Measurements from ENCODE around the gene YBX1.

Gene YBX1

DNA sequence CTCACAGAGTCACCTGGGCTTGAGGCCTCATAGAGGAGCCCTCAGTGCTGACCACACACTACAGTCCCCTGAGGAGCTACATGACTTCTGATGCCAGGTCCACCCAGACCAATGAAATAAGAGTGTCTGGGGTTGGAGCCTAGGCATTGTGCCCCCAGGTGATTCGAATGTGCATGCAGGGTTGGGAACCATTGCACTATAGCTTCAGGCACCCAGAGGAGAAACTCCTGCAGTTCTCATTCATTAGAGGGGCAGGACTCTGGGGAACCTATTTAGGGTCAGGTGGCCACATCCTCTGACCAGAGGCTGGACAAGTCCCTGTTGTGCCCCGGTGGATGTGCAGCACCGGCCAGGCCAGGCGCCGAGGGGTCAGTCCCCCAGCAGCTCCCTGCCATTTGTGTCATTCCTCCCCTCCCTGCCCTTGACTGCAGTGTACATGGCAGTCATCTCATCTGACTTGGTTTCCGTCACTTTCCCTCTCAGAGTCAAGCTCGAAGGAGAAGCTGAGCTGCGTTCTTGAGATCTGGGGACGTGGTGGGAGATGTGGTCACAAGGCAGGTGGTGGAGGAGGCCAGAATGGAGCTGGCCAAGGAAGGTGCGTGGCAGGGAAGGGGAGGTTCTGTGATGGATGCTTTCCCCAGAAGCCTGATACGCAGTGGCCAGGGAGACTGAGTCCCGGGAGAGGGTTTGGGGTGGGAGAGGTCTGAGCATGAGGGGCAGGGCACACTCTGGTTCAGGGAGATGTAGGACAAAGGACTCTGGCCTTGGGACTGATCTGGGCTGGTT is 51.4 kb downstream of the YBX1 start:
- Histone ChIP-seq H3K4me3 (ENCODE audit: insufficient read depth, low read depth, low read length, poor library complexity, severe bottlenecking) (no peak overlapping the region), H3K27me3 (replicated peaks; ENCODE audit: control insufficient read depth, insufficient read depth, low read length, poor library complexity, severe bottlenecking) (no peaks in the 10 kb centered on the region), H3K9me3 (ENCODE audit: control insufficient read depth, low read length) (no peaks in the 10 kb centered on the region), H3K36me3 (ENCODE audit: control insufficient read depth, insufficient read depth, low read length) (no peaks in the 10 kb centered on the region), H3K27ac (ENCODE audit: insufficient read depth, low read length, poor library complexity, severe bottlenecking) (no peak overlapping the region), H3K4me1 (ENCODE audit: control insufficient read depth, insufficient read depth, low read length, poor library complexity, severe bottlenecking) (no peaks in the 10 kb centered on the region)
- DNase-seq, result no peak

GRCh38 chr1:42734201-42735035 is 52.2 kb downstream of the YBX1 start:
- no peak overlapping the region for H3K4me3 ChIP-seq (ENCODE audit: insufficient read depth, low read depth, low read length, poor library complexity, severe bottlenecking)

GRCh38 chr1:42735056-42735455 is 52.8 kb downstream of the YBX1 start:
- no peaks in the 10 kb centered on the region for H3K36me3 ChIP-seq (ENCODE audit: control insufficient read depth, insufficient read depth, low read length)
- H3K27ac ChIP-seq (ENCODE audit: insufficient read depth, low read length, poor library complexity, severe bottlenecking), result no peak overlapping the region
- H3K4me1 ChIP-seq (ENCODE audit: control insufficient read depth, insufficient read depth, low read length, poor library complexity, severe bottlenecking), result no peaks in the 10 kb centered on the region
- no peak for DNase-seq
- no peaks in the 10 kb centered on the region for H3K27me3 ChIP-seq (replicated peaks; ENCODE audit: control insufficient read depth, insufficient read depth, low read length, poor library complexity, severe bottlenecking)
- no peak overlapping the region for H3K4me3 ChIP-seq (ENCODE audit: insufficient read depth, low read depth, low read length, poor library complexity, severe bottlenecking)
- no peaks in the 10 kb centered on the region for H3K9me3 ChIP-seq (ENCODE audit: control insufficient read depth, low read length)

More at GRCh38 chr1:42734201-42735035, 52.2 kb downstream of the YBX1 start:
- Histone ChIP-seq H3K36me3 (ENCODE audit: control insufficient read depth, insufficient read depth, low read length) (no peaks in the 10 kb centered on the region), H3K9me3 (ENCODE audit: control insufficient read depth, low read length) (no peaks in the 10 kb centered on the region), H3K4me1 (ENCODE audit: control insufficient read depth, insufficient read depth, low read length, poor library complexity, severe bottlenecking) (no peaks in the 10 kb centered on the region), H3K27me3 (replicated peaks; ENCODE audit: control insufficient read depth, insufficient read depth, low read length, poor library complexity, severe bottlenecking) (no peaks in the 10 kb centered on the region), H3K27ac (ENCODE audit: insufficient read depth, low read length, poor library complexity, severe bottlenecking) (no peak overlapping the region)
- no peak for DNase-seq

DNA sequence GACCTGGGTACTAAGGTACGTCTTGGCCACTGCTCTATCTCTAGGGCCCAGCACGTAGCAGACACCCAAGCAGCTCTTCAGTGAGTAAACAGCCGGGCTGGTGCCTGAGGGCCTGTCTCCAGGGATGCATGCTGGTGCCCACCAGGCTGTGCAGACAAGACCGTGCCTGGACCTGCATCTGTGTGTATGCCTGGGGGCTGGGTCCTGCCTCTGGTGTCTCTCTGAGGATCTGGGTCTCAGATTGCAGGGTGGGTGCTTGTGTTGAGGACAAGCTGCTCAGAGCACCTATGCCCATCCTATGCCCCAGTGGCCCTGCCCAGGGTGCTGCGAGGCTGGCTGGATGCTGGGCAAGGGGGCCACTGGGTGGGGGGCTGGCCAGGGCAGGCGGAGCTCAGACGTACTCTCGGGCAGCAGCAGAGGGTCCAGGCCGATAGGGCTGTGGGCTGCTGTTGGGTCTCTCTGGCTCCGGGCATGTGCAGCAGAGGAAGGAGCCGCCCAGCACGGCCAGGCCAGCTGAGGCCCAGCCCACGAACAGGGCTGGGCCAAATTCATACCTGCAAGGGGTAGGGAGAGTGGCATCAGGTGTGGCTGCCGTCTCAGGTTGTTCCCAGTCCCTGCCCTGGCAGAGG is 53.4 kb downstream of the YBX1 start:
- no peak overlapping the region for H3K27ac ChIP-seq (ENCODE audit: insufficient read depth, low read length, poor library complexity, severe bottlenecking)
- no peaks in the 10 kb centered on the region for H3K36me3 ChIP-seq (ENCODE audit: control insufficient read depth, insufficient read depth, low read length)
- no peaks in the 10 kb centered on the region for H3K9me3 ChIP-seq (ENCODE audit: control insufficient read depth, low read length)
- DNase-seq, result no peak
- H3K27me3 ChIP-seq (replicated peaks; ENCODE audit: control insufficient read depth, insufficient read depth, low read length, poor library complexity, severe bottlenecking), result no peaks in the 10 kb centered on the region
- no peak overlapping the region for H3K4me3 ChIP-seq (ENCODE audit: insufficient read depth, low read depth, low read length, poor library complexity, severe bottlenecking)
- no peaks in the 10 kb centered on the region for H3K4me1 ChIP-seq (ENCODE audit: control insufficient read depth, insufficient read depth, low read length, poor library complexity, severe bottlenecking)

DNA sequence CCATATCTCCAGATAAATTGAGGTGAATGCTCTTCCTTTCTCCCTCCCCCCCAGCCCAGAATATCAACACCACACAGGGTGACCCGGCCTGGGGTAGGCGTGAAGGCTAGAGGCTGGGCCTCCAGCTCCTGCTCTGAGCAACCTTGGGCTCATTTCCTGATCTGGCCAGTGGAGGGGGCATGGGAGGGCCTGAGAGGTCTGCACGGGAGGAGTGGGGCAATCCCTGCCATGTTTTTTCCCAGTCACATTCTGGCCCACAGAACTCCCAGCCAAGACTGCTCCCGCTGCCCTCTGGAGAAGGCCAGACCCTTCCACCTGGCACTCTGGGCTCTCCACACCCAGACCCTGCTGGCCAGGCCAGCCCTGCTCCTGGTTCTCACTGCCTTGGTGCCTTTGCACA is 53.9 kb downstream of the YBX1 start:
- no peaks in the 10 kb centered on the region for H3K4me1 ChIP-seq (ENCODE audit: control insufficient read depth, insufficient read depth, low read length, poor library complexity, severe bottlenecking)
- H3K4me3 ChIP-seq (ENCODE audit: insufficient read depth, low read depth, low read length, poor library complexity, severe bottlenecking), result no peak overlapping the region
- no peaks in the 10 kb centered on the region for H3K9me3 ChIP-seq (ENCODE audit: control insufficient read depth, low read length)
- no peak overlapping the region for H3K27ac ChIP-seq (ENCODE audit: insufficient read depth, low read length, poor library complexity, severe bottlenecking)
- no peak for DNase-seq
- no peaks in the 10 kb centered on the region for H3K27me3 ChIP-seq (replicated peaks; ENCODE audit: control insufficient read depth, insufficient read depth, low read length, poor library complexity, severe bottlenecking)
- no peaks in the 10 kb centered on the region for H3K36me3 ChIP-seq (ENCODE audit: control insufficient read depth, insufficient read depth, low read length)

GRCh38 chr1:42736571-42737200 is 54.5 kb downstream of the YBX1 start:
- Histone ChIP-seq H3K36me3 (ENCODE audit: control insufficient read depth, insufficient read depth, low read length) (no peaks in the 10 kb centered on the region), H3K4me3 (ENCODE audit: insufficient read depth, low read depth, low read length, poor library complexity, severe bottlenecking) (no peak overlapping the region), H3K4me1 (ENCODE audit: control insufficient read depth, insufficient read depth, low read length, poor library complexity, severe bottlenecking) (no peaks in the 10 kb centered on the region), H3K27me3 (replicated peaks; ENCODE audit: control insufficient read depth, insufficient read depth, low read length, poor library complexity, severe bottlenecking) (no peaks in the 10 kb centered on the region), H3K9me3 (ENCODE audit: control insufficient read depth, low read length) (no peaks in the 10 kb centered on the region), H3K27ac (ENCODE audit: insufficient read depth, low read length, poor library complexity, severe bottlenecking) (no peak overlapping the region)
- no peak for DNase-seq

DNA sequence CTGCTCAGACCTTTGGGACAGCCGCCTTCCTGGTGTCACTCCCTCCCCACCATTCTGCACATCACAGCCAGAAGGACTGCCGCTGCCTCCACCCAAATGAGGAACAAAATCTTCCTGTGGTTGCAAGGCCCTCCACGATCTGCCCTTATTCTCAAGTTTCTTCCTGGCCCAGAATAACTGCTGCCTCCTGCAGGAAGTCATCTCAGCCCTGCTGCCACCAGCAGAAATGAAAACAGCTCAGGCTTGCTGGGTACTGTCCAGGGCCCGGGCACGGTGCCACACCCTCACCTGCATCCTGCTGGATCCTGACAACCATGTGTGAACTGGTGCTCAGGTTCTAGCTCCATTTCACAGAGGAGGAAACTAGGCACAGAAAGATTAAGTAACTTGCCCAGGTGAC is 55.0 kb downstream of the YBX1 start:
- no peaks in the 10 kb centered on the region for H3K4me1 ChIP-seq (ENCODE audit: control insufficient read depth, insufficient read depth, low read length, poor library complexity, severe bottlenecking)
- H3K36me3 ChIP-seq (ENCODE audit: control insufficient read depth, insufficient read depth, low read length), result no peaks in the 10 kb centered on the region
- no peak overlapping the region for H3K27ac ChIP-seq (ENCODE audit: insufficient read depth, low read length, poor library complexity, severe bottlenecking)
- no peak for DNase-seq
- no peaks in the 10 kb centered on the region for H3K27me3 ChIP-seq (replicated peaks; ENCODE audit: control insufficient read depth, insufficient read depth, low read length, poor library complexity, severe bottlenecking)
- H3K4me3 ChIP-seq (ENCODE audit: insufficient read depth, low read depth, low read length, poor library complexity, severe bottlenecking), result no peak overlapping the region
- H3K9me3 ChIP-seq (ENCODE audit: control insufficient read depth, low read length), result no peaks in the 10 kb centered on the region

DNA sequence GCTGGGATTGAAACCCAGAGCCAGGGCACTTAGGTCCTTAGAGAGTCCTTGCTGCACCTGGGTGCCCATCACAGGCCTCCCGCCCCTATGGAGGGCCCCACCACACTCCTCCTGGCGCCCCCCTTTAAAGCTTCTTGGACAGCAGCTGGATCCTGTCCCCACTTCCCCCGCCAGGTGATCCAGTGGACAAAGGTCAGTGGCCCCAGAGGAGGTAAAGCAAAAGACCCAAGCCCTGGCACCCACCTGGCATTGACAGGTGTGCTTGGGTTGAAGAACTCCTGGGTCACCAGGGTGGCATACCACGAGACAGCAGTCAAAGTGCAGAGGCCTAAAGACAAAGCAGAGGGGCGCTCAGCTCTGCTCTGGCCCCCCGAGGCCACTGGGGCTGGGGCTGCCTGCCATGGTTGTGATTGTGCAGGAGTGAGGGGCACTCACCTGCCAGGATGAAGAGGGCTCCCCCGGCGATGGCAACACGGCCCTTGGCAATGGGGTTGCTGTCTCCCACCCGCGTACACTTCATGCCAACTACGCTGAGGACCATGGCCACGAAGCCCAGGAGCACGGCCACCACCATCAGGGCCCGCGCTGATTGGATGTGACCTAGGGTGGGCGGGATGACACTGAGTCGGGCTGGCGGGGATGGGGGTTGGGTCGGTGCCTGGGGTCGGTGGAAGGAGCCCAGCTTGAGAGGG is 55.9 kb downstream of the YBX1 start:
- no peaks in the 10 kb centered on the region for H3K36me3 ChIP-seq (ENCODE audit: control insufficient read depth, insufficient read depth, low read length)
- no peaks in the 10 kb centered on the region for H3K9me3 ChIP-seq (ENCODE audit: control insufficient read depth, low read length)
- no peak overlapping the region for H3K4me3 ChIP-seq (ENCODE audit: insufficient read depth, low read depth, low read length, poor library complexity, severe bottlenecking)
- H3K27me3 ChIP-seq (replicated peaks; ENCODE audit: control insufficient read depth, insufficient read depth, low read length, poor library complexity, severe bottlenecking), result no peaks in the 10 kb centered on the region
- no peak for DNase-seq
- H3K27ac ChIP-seq (ENCODE audit: insufficient read depth, low read length, poor library complexity, severe bottlenecking), result no peak overlapping the region
- no peaks in the 10 kb centered on the region for H3K4me1 ChIP-seq (ENCODE audit: control insufficient read depth, insufficient read depth, low read length, poor library complexity, severe bottlenecking)

- H3K27me3 ChIP-seq (replicated peaks; ENCODE audit: control insufficient read depth, insufficient read depth, low read length, poor library complexity, severe bottlenecking), result no peaks in the 10 kb centered on the region
- no peak overlapping the region for H3K27ac ChIP-seq (ENCODE audit: insufficient read depth, low read length, poor library complexity, severe bottlenecking)
- no peak overlapping the region for H3K4me3 ChIP-seq (ENCODE audit: insufficient read depth, low read depth, low read length, poor library complexity, severe bottlenecking)
- DNase-seq, result no peak
- H3K9me3 ChIP-seq (ENCODE audit: control insufficient read depth, low read length), result no peaks in the 10 kb centered on the region
- H3K36me3 ChIP-seq (ENCODE audit: control insufficient read depth, insufficient read depth, low read length), result no peaks in the 10 kb centered on the region
- no peaks in the 10 kb centered on the region for H3K4me1 ChIP-seq (ENCODE audit: control insufficient read depth, insufficient read depth, low read length, poor library complexity, severe bottlenecking)
Observed at GRCh38 chr1:42738678-42739226, 56.5 kb downstream of the YBX1 start.

Measured in effector memory CD4-positive, alpha-beta T cell (primary cell).